ENCODE data around the gene SLC19A1. TPM values are rescaled to one million over a fixed set of nuclear protein-coding genes. Genes with fewer than 3 reads are reported as not detected.

SLC19A1 gene
- total RNA-seq, 3 donors from 2014 or later: 5.6 to 6.7 (median 6.6) TPM

DNA sequence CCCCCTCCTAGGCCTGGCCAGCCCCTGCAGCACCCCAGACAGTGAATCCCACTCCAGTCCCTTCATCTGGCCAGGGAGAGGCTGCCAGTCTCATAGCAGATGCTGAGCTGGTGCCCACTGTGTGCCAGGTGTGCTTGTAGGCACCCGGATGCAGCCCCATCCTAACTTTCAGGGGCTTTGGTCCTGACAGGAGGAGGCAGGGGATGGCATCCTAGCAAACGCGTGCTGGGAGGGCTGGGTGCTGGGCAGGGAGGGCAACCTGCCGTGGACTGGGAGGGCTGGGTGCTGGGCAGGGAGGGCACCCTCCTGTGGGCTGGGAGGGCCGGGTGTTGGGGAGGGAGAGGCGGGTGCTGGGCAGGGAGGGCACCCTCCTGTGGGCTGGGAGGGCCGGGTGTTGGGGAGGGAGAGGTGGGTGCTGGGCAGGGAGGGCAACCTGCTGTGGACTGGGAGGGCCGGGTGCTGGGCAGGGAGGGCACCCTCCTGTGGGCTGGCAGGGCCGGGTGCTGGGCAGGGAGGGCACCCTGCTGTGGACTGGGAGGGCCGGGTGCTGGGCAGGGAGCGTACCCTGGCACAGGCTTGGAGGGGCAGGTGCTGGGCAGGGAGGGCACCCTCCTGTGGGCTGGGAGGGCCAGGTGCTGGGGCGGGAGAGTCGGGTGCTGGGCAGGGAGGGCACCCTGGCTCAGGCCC, 35.3 kb downstream of the SLC19A1 start:
- H3K4me3 ChIP-seq: no peak overlapping the region
- H3K27me3 ChIP-seq: no peaks in the 10 kb centered on the region
- H3K9me3 ChIP-seq: no peaks in the 10 kb centered on the region
- no peak overlapping the region for H3K27ac ChIP-seq
- intact Hi-C loops (cut with DNase I; ENCODE audit: low total_unique reads): no loop called here
- H3K4me1 ChIP-seq: no peaks in the 10 kb centered on the region
- H3K36me3 ChIP-seq: no peaks in the 10 kb centered on the region
- no peak for TF ChIP-seq POLR2A (IDR thresholded peaks at IDR 0.05)
- TF ChIP-seq, protein P1, sequence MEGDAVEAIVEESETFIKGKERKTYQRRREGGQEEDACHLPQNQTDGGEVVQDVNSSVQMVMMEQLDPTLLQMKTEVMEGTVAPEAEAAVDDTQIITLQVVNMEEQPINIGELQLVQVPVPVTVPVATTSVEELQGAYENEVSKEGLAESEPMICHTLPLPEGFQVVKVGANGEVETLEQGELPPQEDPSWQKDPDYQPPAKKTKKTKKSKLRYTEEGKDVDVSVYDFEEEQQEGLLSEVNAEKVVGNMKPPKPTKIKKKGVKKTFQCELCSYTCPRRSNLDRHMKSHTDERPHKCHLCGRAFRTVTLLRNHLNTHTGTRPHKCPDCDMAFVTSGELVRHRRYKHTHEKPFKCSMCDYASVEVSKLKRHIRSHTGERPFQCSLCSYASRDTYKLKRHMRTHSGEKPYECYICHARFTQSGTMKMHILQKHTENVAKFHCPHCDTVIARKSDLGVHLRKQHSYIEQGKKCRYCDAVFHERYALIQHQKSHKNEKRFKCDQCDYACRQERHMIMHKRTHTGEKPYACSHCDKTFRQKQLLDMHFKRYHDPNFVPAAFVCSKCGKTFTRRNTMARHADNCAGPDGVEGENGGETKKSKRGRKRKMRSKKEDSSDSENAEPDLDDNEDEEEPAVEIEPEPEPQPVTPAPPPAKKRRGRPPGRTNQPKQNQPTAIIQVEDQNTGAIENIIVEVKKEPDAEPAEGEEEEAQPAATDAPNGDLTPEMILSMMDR (IDR thresholded peaks at IDR 0.05): no peak
- no peak for TF ChIP-seq POLR2AphosphoS5 (IDR thresholded peaks at IDR 0.05)
- no peak for DNase-seq (ENCODE audit: low spot score in 2 of 2)

- Histone ChIP-seq H3K4me1 (no peaks in the 10 kb centered on the region), H3K27me3 (no peaks in the 10 kb centered on the region), H3K9me3 (no peaks in the 10 kb centered on the region), H3K36me3 (no peaks in the 10 kb centered on the region), H3K27ac (no peak overlapping the region), H3K4me3 (no peak overlapping the region)
- no peak for TF ChIP-seq POLR2AphosphoS5 (IDR thresholded peaks at IDR 0.05)
- no peak for TF ChIP-seq POLR2A (IDR thresholded peaks at IDR 0.05)
- TF ChIP-seq, protein P1 (IDR thresholded peaks at IDR 0.05): no peak
- intact Hi-C loops (cut with DNase I; ENCODE audit: low total_unique reads): no loop called here
- no peak for DNase-seq (ENCODE audit: low spot score in 2 of 2)
These were observed 35.9 kb downstream of the SLC19A1 start for GRCh38 chr21:45506241-45506817.

GRCh38 chr21:45505416-45506021, 36.7 kb downstream of the SLC19A1 start:
- no peak for DNase-seq (ENCODE audit: low spot score in 2 of 2)
- TF ChIP-seq, protein P1 (IDR thresholded peaks at IDR 0.05): no peak
- TF ChIP-seq POLR2A (IDR thresholded peaks at IDR 0.05): no peak
- no peak overlapping the region for H3K4me3 ChIP-seq
- H3K36me3 ChIP-seq: no peaks in the 10 kb centered on the region
- intact Hi-C loops (cut with DNase I; ENCODE audit: low total_unique reads): no loop called here
- no peaks in the 10 kb centered on the region for H3K4me1 ChIP-seq
- no peaks in the 10 kb centered on the region for H3K9me3 ChIP-seq
- H3K27ac ChIP-seq: no peak overlapping the region
- H3K27me3 ChIP-seq: no peaks in the 10 kb centered on the region

DNA sequence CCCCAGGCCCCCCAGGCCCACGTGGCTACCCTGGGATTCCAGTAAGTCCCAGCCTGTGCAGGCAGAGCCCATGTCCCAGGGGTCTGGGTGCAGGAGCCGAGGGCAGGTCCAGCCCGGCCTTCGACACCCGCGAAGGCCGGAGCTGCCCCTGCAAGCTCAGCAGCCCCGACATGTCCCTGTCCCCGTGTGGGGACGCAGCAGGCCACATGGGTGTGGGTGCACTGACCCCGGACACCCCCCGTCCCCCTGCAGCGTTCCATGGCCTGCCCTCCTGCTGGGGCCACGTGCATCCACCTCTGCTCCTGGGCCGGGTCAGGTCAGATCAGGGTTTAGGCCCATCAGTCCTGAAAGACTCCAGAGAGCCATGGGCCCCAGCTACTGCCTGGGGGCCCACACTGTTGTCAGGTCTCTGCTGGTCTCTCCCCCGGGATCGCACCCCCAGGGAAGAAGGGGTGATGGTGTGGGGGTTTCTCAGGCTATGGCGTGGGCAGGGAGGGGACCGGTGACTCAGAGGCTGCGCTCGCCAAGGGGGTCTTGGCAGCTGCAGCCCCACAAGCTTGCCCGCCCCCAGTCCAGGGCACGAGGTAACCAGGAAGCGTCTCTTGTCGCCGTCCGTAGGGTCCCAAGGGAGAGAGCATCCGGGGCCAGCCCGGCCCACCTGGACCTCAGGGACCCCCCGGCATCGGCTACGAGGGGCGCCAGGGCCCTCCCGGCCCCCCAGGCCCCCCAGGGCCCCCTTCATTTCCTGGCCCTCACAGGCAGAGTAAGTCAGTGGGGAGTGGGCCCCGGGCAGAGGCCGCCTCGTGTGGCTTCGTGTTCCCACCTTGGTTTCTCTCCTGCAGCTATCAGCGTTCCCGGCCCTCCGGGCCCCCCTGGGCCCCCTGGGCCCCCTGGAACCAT, 37.5 kb downstream of the SLC19A1 start:
- no peaks in the 10 kb centered on the region for H3K9me3 ChIP-seq
- no peaks in the 10 kb centered on the region for H3K36me3 ChIP-seq
- H3K4me3 ChIP-seq: no peak overlapping the region
- H3K27me3 ChIP-seq: no peaks in the 10 kb centered on the region
- DNase-seq (ENCODE audit: low spot score in 2 of 2): no peak
- intact Hi-C loops (cut with DNase I; ENCODE audit: low total_unique reads): no loop called here
- TF ChIP-seq, protein P1 (IDR thresholded peaks at IDR 0.05): no peak
- TF ChIP-seq POLR2A (IDR thresholded peaks at IDR 0.05) (no peak), POLR2AphosphoS5 (IDR thresholded peaks at IDR 0.05) (no peak)
- H3K27ac ChIP-seq: no peak overlapping the region
- H3K4me1 ChIP-seq: no peaks in the 10 kb centered on the region
